ENCODE data around the gene PROZ.

DNA sequence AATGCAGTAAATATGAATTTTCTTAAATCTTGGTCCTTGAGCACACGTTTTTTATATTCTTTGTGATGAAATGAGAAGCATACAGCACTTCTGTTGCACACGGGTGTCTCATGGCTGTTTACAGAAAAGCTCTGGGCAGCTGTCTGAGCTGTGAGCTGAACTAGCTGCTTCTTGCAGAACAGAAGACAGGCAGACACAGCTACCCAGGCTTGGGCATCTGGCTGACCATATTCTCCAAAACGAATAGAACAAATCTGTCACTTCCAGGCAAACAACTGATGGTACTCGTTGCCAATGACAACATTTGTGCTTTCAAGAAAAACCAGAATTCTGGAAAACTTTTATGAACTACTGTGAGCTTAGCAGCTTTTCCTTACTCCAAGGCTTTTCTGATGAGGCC is 33.8 kb downstream of the PROZ start:
- TF ChIP-seq, protein P1, sequence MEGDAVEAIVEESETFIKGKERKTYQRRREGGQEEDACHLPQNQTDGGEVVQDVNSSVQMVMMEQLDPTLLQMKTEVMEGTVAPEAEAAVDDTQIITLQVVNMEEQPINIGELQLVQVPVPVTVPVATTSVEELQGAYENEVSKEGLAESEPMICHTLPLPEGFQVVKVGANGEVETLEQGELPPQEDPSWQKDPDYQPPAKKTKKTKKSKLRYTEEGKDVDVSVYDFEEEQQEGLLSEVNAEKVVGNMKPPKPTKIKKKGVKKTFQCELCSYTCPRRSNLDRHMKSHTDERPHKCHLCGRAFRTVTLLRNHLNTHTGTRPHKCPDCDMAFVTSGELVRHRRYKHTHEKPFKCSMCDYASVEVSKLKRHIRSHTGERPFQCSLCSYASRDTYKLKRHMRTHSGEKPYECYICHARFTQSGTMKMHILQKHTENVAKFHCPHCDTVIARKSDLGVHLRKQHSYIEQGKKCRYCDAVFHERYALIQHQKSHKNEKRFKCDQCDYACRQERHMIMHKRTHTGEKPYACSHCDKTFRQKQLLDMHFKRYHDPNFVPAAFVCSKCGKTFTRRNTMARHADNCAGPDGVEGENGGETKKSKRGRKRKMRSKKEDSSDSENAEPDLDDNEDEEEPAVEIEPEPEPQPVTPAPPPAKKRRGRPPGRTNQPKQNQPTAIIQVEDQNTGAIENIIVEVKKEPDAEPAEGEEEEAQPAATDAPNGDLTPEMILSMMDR (conservative IDR thresholded peaks at IDR 0.05 in 1 of 2, IDR thresholded peaks at IDR 0.05 in 1 of 2; ENCODE audit: extremely low read depth in 1 of 2, insufficient read depth in 1 of 2, low read depth in 1 of 2, low read length in 2 of 2): no peak
- no peak for TF ChIP-seq EZH2 (IDR thresholded peaks at IDR 0.05; ENCODE audit: borderline replicate concordance, low read length)

Measured in mammary epithelial cell (primary cell).